GM15510 (cell line): ENCODE results near the gene SULF2.

ENCODE experiments used
- POLR2A ChIP-seq: IDR thresholded peaks from 3 replicates; pipeline ENCODE4 v1.6.1; 2011; ENCODE audit warnings: borderline replicate concordance; ENCODE audit not compliant: insufficient read length; ENCODE audit errors: extremely low read depth

SULF2 gene

GRCh38 chr20:47699818-47700217 is 85.5 kb downstream of the SULF2 start:
- no peak for TF ChIP-seq POLR2A

GRCh38 chr20:47698142-47698541 is 87.1 kb downstream of the SULF2 start:
- TF ChIP-seq POLR2A: no peak

- no peak for TF ChIP-seq POLR2A
Measured at GRCh38 chr20:47696856-47697255, 88.4 kb downstream of the SULF2 start.

GRCh38 chr20:47694021-47694818 is 91.1 kb downstream of the SULF2 start:
- no peak for TF ChIP-seq POLR2A

GRCh38 chr20:47691625-47692024 is 93.7 kb downstream of the SULF2 start:
- TF ChIP-seq POLR2A: no peak

- no peak for TF ChIP-seq POLR2A
Measured at GRCh38 chr20:47689731-47690130, 95.5 kb downstream of the SULF2 start.

GRCh38 chr20:47688385-47689381 is 96.6 kb downstream of the SULF2 start:
- no peak for TF ChIP-seq POLR2A

- TF ChIP-seq POLR2A: no peak
Measured at GRCh38 chr20:47687095-47687987, 97.9 kb downstream of the SULF2 start.

GRCh38 chr20:47686545-47686944 is 98.7 kb downstream of the SULF2 start:
- no peak for TF ChIP-seq POLR2A

GRCh38 chr20:47684306-47685080 is 100.8 kb downstream of the SULF2 start:
- no peak for TF ChIP-seq POLR2A

- TF ChIP-seq POLR2A: no peak
Measured at GRCh38 chr20:47682916-47683315, 102.4 kb downstream of the SULF2 start.

- TF ChIP-seq POLR2A: no peak
Measured at GRCh38 chr20:47682028-47682783, 103.1 kb downstream of the SULF2 start.
